NCI-H774 (cell line): ENCODE results near the gene MAML3.

ENCODE experiments used
- DNase-seq: peaks from one replicate; lab custom pipeline; 2025; lab: John Stamatoyannopoulos, UW

MAML3 gene

GRCh38 chr4:139754938-139755337 lies 399.0 kb downstream of the MAML3 start:
- no peak for DNase-seq

GRCh38 chr4:139753686-139754085 lies 400.3 kb downstream of the MAML3 start:
- no peak for DNase-seq

- no peak for DNase-seq
These were observed 404.0 kb downstream of the MAML3 start for GRCh38 chr4:139749835-139750498.

- DNase-seq, result no peak
These were observed 404.6 kb downstream of the MAML3 start for GRCh38 chr4:139749338-139749737.

GRCh38 chr4:139746431-139747171 lies 407.4 kb downstream of the MAML3 start:
- no peak for DNase-seq

GRCh38 chr4:139745111-139745639 lies 408.8 kb downstream of the MAML3 start:
- no peak for DNase-seq

- DNase-seq, result no peak
These were observed 409.8 kb downstream of the MAML3 start for GRCh38 chr4:139744232-139744631.

GRCh38 chr4:139743027-139743426 lies 411.0 kb downstream of the MAML3 start:
- DNase-seq, result no peak

GRCh38 chr4:139740531-139741041 lies 413.4 kb downstream of the MAML3 start:
- DNase-seq, result peak; percentile 18

- DNase-seq, result no peak
These were observed 413.9 kb downstream of the MAML3 start for GRCh38 chr4:139740121-139740520.

- DNase-seq, result no peak
These were observed 415.0 kb downstream of the MAML3 start for GRCh38 chr4:139738846-139739613.

GRCh38 chr4:139736661-139737060 lies 417.3 kb downstream of the MAML3 start:
- no peak for DNase-seq

GRCh38 chr4:139736274-139736660 lies 417.7 kb downstream of the MAML3 start:
- DNase-seq, result no peak

GRCh38 chr4:139735381-139736273 lies 418.4 kb downstream of the MAML3 start:
- no peak for DNase-seq

- DNase-seq, result peak; percentile 89
These were observed 419.1 kb downstream of the MAML3 start for GRCh38 chr4:139734875-139735380.

GRCh38 chr4:139734201-139734874 lies 419.6 kb downstream of the MAML3 start:
- DNase-seq, result no peak

- no peak for DNase-seq
These were observed 420.9 kb downstream of the MAML3 start for GRCh38 chr4:139732991-139733570.

- peak; percentile 61 for DNase-seq
These were observed 425.1 kb downstream of the MAML3 start for GRCh38 chr4:139728840-139729239.

GRCh38 chr4:139728146-139728545 lies 425.8 kb downstream of the MAML3 start:
- DNase-seq, result no peak

- no peak for DNase-seq
These were observed 427.4 kb downstream of the MAML3 start for GRCh38 chr4:139726615-139727014.
